GM19328 (cell line): Measurements from ENCODE around the gene SUCNR1.
A peak's percentile ranks its signal among the peaks of the same experiment; 100 is the strongest.
"Not testable (repeated sequence)": the region's sequence is repeated elsewhere in the genome, so short reads cannot be mapped to it uniquely, and the experiment has no call there.

Experiments used
- ATAC-seq: cut with Tn5 transposase; IDR thresholded peaks from one replicate; pipeline ENCODE4 v1.9.1; 2021; ENCODE audit warnings: mild to moderate bottlenecking, moderate library complexity; ENCODE audit not compliant: unreplicated experiment

Gene SUCNR1

GRCh38 chr3:151871639-151872468 is 1.6 kb upstream of the SUCNR1 start:
- peak; percentile 81 for ATAC-seq

- not testable (repeated sequence) for ATAC-seq
Observed at GRCh38 chr3:151874079-151874478, 636 bp downstream of the SUCNR1 start.

- no peak for ATAC-seq
Observed at GRCh38 chr3:151875759-151876158, 2.3 kb downstream of the SUCNR1 start.

- no peak for ATAC-seq
Observed at GRCh38 chr3:151877269-151877668, 3.8 kb downstream of the SUCNR1 start.

- no peak for ATAC-seq
Observed at GRCh38 chr3:151878465-151878864, 5.0 kb downstream of the SUCNR1 start.

- ATAC-seq = no peak
Observed at GRCh38 chr3:151879037-151879436, 5.6 kb downstream of the SUCNR1 start.

- ATAC-seq = no peak
Observed at GRCh38 chr3:151879679-151880415, 6.4 kb downstream of the SUCNR1 start.

GRCh38 chr3:151880416-151880690 is 6.9 kb downstream of the SUCNR1 start:
- no peak for ATAC-seq

GRCh38 chr3:151881137-151881536 is 7.7 kb downstream of the SUCNR1 start:
- no peak for ATAC-seq

- ATAC-seq = not testable (repeated sequence)
Observed at GRCh38 chr3:151885397-151885796, 12.0 kb downstream of the SUCNR1 start.

- not testable (repeated sequence) for ATAC-seq
Observed at GRCh38 chr3:151887450-151888211, 14.2 kb downstream of the SUCNR1 start.

- peak; percentile 71 for ATAC-seq
Observed at GRCh38 chr3:151890721-151891141, 17.3 kb downstream of the SUCNR1 start.

GRCh38 chr3:151891721-151892120 is 18.3 kb downstream of the SUCNR1 start:
- ATAC-seq = no peak

- no peak for ATAC-seq
Observed at GRCh38 chr3:151894219-151894618, 20.8 kb downstream of the SUCNR1 start.

- ATAC-seq = no peak
Observed at GRCh38 chr3:151895478-151896241, 22.2 kb downstream of the SUCNR1 start.

- no peak for ATAC-seq
Observed at GRCh38 chr3:151896246-151897012, 23.0 kb downstream of the SUCNR1 start.

- ATAC-seq = not testable (repeated sequence)
Observed at GRCh38 chr3:151898121-151898520, 24.7 kb downstream of the SUCNR1 start.

- not testable (repeated sequence) for ATAC-seq
Observed at GRCh38 chr3:151898564-151899261, 25.3 kb downstream of the SUCNR1 start.

GRCh38 chr3:151899996-151900395 is 26.6 kb downstream of the SUCNR1 start:
- no peak for ATAC-seq
